Measurements from ENCODE around the gene KRTAP19-8. TPM values are rescaled to one million over a fixed set of nuclear protein-coding genes. Genes with fewer than 3 reads are reported as not detected.

The KRTAP19-8 gene
- polyA plus RNA-seq (2011; rRNA removed) (not detected in 2 replicates), polyA plus RNA-seq (2017; fragmentation: RNase III; extraction: RNeasy Plus Mini Kit Qiagen cat#74134 plus additional on column Dnase treatment) (not detected in 3 replicates), polyA minus RNA-seq (2011; rRNA and poly(A)+ RNA removed) (not detected in 2 replicates)
- polyA plus RNA-seq (2012; cell fraction: cytosol; rRNA removed) = not detected in 2 replicates
- not detected in 2 replicates for polyA plus RNA-seq (2012; cell fraction: nucleus; rRNA removed)

- DNase-seq (ENCODE audit: low read depth in 1 of 2, low spot score in 1 of 2) (no peak), ATAC-seq (no peak), FAIRE-seq (no peak)
- no peak within 1 kb of the TSS for H3K4me3 ChIP-seq
- ChIA-PET POLR2A (interaction anchor here (0.6 kb wide), 1 partner anchor 259 kb away, joined by 4 read pairs; no protein-coding TSS in a partner anchor), CTCF (no interaction called here)
- H3K27ac ChIP-seq = no peak within 1 kb of the TSS
- no peak for TF ChIP-seq CHD2 (IDR thresholded peaks at IDR 0.05; ENCODE audit: low read length, partially characterized antibody)
- TF ChIP-seq KDM1A (IDR thresholded peaks at IDR 0.05; ENCODE audit: low read depth) = no peak
- TF ChIP-seq PHF8 (IDR thresholded peaks at IDR 0.05; ENCODE audit: borderline replicate concordance, low read depth) = no peak
- TF ChIP-seq ZC3H11A (IDR thresholded peaks at IDR 0.05) = no peak
- no peak for TF ChIP-seq TP53 (CRISPR knock-in tag; IDR thresholded peaks at IDR 0.05)
- TF ChIP-seq HES2 (IDR thresholded peaks at IDR 0.05) = no peak
- no peak for TF ChIP-seq NR3C1 (IDR thresholded peaks at IDR 0.05)
- TF ChIP-seq TFCP2L1 (CRISPR knock-in tag; IDR thresholded peaks at IDR 0.05) = no peak
- no peak for TF ChIP-seq KDM5A (IDR thresholded peaks at IDR 0.05)
- TF ChIP-seq JUNB (IDR thresholded peaks at IDR 0.05) = no peak
- no peak for TF ChIP-seq RAD21 (conservative IDR thresholded peaks at IDR 0.05 in 1 of 2, IDR thresholded peaks at IDR 0.05 in 1 of 2)
- TF ChIP-seq CBX2 (IDR thresholded peaks at IDR 0.05; ENCODE audit: borderline replicate concordance, low read depth) = no peak
- no peak for TF ChIP-seq CEBPB (IDR thresholded peaks at IDR 0.05)
- no peak for TF ChIP-seq HMGXB4 (CRISPR knock-in tag; IDR thresholded peaks at IDR 0.05; ENCODE audit: borderline replicate concordance)
- no peak for TF ChIP-seq EP300 (IDR thresholded peaks at IDR 0.05)
- TF ChIP-seq HOXA7 (CRISPR knock-in tag; IDR thresholded peaks at IDR 0.05) = no peak
- TF ChIP-seq REST (IDR thresholded peaks at IDR 0.05) = no peak
- no peak for TF ChIP-seq NPAS2 (CRISPR knock-in tag; IDR thresholded peaks at IDR 0.05; ENCODE audit: borderline replicate concordance)
- no peak for TF ChIP-seq MYC (IDR thresholded peaks at IDR 0.05; ENCODE audit: borderline replicate concordance, low read length)
- no peak for TF ChIP-seq BHLHE40 (IDR thresholded peaks at IDR 0.05; ENCODE audit: low read depth, low read length)
- no peak within 1 kb of the TSS for H3K4me2 ChIP-seq
- no peaks in the 10 kb centered on the region for H3K9me3 ChIP-seq
- no peaks in the 10 kb centered on the region for H3K4me1 ChIP-seq
- 0% methylated on average over 2 of the region's 2 CpGs for WGBS (ENCODE audit: missing lambda C conversion rate)
These were observed at the start of gene KRTAP19-8 for GRCh38 chr21:31038376-31038775. Gene KRTAP19-8 (minus strand): TSS chr21:31038476. CDS start chr21:31038443, 33 bp downstream.
